Measurements from ENCODE around the gene ATP5PO. TPM values are rescaled to one million over a fixed set of nuclear protein-coding genes. Genes with fewer than 3 reads are reported as not detected.

Gene ATP5PO
- total and polyA plus RNA-seq, 2 of the 8 experiments (the other 6 are each of a cell fraction or from before 2014, with no cell fraction given): 251 to 267 TPM

GRCh38 chr21:33878824-33879223 lies 36.8 kb downstream of the ATP5PO start (continued):
- TF ChIP-seq JUN (IDR thresholded peaks at IDR 0.05; ENCODE audit: low read depth, low read length): no peak
